ENCODE data around the gene RNF213.
"Not testable (repeated sequence)": the region's sequence is repeated elsewhere in the genome, so short reads cannot be mapped to it uniquely, and the experiment has no call there.

RNF213 gene

DNA sequence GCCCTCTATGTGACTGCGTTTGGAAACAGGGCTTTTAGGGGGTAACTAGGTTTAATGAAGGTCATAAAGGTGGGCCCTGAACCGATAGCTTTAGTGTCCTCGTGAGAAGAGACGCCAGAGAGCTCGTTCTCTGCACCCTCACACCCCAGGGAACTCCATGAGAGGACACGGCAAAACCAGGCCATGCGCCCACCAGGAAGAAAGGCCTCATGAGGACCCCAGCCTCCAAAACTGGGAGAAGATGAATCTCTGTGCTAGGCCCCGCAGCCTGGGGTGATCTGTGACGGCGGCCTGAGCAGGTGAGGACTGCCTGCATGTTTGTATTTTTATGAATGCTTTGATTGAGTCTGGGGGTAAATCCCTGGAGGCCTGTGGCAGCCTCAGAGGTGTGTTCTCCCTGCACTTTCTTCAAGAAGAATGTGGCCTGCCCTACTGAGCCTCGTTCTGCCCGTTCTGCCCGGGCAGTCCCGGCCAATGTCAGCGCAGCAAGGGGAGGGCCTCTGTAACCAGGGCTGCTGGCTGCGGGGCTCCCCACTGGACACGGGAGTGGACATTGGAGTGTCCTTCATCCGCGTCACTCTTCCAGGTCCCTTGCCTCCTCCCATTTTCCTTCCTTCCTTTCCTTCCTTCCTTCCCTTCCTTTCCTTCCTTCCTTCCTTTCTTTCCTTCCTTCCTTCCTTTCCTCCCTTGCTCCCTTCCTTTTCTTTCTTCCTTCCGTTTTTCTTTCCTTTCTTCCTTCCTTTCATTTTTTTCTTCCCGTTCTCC lies 6.8 kb upstream of the RNF213 start:
- DNase-seq, result no peak

DNA sequence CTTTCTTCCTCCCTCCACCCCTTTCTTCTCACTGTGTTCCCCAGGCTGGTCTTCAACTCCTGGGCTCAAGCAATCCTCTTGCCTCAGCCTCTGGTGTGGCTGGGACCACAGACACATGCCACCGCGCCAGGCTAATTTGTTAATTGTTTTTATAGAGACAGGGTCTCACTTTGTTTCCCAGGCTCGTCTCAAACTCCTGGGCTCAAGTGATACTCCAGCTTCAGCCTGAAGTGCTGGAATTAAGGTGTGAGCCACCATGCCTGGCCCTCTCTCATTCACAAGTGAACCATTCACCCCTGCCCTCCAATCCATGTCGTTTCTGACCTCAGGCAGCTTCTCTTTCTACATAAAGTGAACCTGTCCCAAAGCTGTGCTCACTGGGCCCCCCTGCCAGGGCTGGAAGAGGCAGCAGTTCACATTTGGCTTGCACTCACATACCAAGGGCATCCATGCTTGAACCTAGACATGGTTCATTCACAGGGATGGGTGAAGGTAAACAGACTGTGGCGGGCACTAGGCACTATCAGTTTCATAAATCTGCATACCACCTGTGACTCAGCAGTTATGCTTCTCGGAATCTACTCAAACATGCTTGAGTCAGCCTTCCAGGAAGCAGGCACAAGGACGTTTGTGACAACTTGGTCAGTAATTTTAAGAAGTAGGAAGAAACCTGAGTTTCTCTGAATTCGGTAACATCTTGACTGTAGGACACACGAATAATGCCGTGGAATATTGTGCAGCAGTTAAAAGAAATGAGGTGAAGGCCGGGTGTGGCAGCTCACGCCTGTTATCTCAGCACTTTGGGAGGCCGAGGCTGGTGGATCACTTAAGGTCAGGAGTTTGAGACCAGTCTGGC lies 6.0 kb upstream of the RNF213 start:
- peak; percentile 96 for DNase-seq

DNA sequence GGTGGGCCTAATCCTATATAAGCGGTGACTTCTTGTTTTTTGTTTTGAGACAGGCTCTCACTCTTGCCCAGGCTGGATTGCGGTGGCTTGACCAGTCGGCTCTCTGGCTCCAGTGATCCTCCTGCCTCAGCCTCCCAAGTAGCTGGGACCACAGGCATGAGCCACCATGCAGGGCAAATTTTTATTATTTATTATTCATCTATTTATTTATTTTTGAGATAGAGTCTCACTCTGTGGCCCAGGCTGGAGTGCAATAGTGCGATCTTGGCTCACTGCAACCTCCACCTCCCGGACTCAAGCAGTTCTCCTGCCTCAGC lies 4.7 kb upstream of the RNF213 start:
- no peak for DNase-seq

DNA sequence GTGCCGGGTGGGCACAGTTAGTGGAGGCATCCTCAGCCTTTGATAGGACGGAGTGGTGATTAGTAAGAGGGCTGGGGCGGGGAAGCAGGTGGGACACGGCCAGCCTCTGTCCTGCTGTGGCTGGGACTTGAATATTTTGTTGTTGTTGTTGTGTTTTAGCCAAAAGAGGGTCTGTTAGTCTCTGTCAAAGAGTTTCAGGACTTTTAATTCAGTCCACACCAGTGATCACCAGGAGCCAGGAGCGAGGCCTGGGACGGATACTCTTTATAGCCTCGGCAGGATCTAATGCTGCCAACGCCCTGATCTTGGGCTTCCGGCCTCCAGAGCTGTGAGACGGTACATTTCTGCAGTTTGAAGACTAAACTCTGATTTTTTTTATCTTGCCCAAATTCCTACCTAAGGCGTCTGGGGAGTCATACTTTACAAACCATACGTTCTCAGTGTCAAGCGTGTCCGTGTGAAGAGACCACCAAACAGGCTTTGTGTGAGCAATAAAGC lies 2.9 kb upstream of the RNF213 start:
- DNase-seq, result no peak

DNA sequence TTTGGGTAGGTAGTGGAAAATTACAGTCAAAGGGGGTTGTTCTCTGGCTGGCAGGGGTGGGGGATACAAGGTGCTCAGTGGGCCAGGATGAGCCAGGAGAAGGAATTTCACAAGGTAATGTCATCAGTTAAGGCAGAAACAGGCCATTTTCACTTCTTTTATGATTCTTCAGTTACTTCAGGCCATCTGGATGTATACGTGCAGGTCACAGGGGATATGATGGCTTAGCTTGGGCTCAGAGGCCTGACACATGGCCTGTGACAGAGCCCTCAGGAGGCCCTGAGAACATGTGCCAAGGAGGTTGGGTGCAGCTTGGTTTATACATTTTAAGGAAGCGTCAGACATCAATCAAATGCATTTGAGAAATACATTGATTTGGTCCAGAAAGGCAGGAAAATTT lies 2.4 kb upstream of the RNF213 start:
- DNase-seq, result not testable (repeated sequence)

DNA sequence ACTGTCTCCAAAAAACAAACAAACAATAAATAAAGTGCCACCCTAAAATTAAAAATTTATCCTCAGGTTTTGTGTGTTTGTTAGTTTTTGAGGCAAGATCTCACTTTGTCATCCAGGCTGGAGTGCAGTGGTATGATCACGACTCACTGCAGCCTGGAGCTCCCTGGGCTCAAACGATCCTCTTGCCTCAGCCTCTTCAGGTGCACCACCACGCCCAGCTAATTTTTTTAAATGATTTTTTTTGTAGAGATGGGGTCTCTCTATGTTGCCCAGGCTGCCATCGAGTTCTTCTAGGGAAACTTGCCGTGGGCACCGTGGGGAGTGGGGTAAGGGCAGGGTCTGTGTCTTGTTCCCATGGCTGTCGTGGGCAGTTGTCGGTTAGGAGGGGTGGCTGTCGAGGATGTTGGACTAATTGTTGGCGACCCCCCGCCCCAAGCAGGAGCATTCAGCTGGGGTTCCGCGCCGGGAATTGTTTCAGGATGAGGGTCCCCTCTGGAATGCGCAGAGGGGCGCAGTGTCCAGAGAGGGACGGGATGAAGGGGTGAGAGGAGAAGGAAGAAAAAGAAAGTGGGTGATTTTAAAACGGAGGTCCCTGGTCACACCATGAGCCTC lies 1.1 kb upstream of the RNF213 start:
- no peak for DNase-seq

DNA sequence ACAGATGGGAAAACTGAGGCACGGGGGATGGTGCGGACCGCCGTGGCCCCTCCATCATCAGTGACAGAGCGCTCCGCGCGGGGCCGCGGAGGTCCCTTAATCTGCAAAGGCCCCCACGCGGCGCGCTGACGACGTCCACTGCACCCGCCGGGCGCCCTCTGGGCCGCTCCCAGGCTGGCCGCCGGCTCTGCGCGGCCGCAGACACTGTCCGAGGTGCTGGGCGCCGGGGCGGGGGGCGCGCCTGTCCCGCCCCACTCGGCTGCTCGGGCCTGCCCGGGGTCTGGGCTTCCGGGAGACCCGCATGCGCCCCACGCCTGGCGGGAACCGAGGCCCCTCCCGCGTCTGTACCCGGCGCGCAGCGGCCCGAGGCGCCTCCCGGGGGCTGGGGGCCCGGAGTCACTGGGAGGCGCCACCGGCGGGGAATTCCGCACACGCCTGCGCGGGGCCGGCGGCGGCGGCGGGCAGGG lies 550 bp upstream of the RNF213 start:
- DNase-seq, result peak; percentile 89

DNA sequence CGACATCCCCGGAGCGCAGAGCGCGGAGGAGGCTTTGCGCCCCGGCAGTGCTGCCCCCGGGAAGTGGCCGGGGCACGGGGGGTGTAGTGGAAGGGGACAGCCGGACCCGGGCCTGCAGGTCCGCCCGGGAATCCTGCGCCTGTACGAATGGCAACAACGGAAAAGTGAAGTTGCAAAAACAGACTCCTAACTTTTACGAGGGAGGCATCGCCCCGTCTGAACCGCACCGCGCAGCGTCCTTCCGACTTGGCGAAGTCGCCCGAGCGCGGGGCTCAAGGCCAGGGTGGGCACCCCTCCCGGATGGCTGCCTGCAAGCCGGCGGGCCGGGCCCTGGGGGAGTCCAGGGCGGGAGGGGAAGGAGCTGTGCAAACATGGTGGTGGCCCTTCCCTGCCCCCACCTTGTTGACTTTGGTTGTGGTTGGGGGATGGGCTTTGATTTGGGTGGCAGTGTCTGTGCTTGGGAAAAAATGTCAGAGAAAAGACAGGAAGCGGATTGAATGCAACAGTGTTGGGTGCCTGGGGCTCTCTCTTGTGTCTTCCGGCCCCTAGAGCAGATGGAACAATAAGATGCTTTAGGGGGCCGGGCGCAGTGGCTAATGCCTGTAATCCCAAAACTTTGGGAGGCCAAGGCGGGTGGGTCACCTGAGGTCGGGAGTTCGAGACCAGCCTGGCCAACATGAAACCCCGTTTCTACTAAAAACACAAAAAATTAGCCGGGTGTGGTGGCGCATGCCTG lies 675 bp downstream of the RNF213 start:
- peak; percentile 89 for DNase-seq

DNA sequence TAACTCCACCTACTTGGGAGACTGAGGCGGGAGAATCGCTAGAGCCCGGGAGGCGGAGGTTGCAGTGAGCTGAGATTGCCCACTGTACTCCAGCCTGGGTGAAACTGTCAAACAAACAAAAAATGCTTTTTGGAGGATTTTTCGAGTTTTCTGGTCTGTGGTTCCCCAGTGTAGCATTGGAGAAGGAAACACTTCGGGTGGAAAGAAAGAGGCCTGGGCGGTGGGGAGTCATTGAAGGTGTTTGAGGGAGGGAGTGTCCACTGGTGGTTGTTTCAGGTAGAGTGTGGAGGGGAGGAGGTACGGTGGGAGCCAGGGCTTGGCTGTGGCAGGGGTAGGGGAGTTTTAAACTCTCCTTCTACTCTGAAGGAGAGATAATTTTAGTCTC lies 1.2 kb downstream of the RNF213 start:
- DNase-seq, result no peak

DNA sequence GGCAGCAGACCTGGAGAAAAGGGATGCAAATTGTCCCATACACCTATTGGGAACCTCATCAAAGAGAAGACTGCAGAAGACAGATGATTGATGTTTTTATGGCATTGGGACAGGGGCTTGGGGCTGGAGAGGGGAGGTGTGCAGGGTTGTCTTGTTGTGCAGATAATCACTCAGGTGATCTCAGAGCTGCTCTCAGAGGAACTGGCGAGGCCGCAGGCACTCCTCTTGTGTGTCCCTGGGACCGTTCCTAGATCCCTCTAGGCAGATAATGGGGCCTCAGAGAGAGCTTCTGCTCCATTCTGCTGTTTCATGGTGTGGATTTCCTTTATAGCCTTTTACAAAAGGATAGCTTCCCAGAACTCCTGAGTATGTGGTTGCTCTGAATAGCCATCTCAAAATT lies 1.6 kb downstream of the RNF213 start:
- DNase-seq, result no peak

DNA sequence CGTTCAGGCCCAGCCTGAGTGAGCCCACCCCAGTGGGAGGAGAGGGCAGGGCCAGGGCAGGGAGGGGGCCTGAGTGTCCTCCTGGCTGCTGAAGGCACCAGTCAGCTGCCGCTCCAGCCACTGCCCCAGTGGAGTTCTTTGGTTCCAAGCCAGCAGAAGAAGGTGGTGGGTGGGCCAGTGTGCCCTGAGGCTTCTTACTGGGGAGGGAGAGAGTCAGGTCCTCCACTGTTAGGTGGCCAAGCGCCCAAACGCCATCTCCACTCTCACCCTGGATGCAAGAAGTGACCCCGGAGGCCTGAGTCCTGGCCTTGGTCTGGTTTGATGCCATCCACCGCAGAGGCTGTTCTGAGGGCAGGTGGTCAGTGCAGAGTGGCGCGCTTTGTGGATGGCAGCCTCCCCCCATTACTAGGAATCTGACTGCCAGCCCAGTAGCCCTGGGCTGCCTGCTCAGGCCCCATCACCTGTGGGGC lies 2.2 kb downstream of the RNF213 start:
- no peak for DNase-seq

DNA sequence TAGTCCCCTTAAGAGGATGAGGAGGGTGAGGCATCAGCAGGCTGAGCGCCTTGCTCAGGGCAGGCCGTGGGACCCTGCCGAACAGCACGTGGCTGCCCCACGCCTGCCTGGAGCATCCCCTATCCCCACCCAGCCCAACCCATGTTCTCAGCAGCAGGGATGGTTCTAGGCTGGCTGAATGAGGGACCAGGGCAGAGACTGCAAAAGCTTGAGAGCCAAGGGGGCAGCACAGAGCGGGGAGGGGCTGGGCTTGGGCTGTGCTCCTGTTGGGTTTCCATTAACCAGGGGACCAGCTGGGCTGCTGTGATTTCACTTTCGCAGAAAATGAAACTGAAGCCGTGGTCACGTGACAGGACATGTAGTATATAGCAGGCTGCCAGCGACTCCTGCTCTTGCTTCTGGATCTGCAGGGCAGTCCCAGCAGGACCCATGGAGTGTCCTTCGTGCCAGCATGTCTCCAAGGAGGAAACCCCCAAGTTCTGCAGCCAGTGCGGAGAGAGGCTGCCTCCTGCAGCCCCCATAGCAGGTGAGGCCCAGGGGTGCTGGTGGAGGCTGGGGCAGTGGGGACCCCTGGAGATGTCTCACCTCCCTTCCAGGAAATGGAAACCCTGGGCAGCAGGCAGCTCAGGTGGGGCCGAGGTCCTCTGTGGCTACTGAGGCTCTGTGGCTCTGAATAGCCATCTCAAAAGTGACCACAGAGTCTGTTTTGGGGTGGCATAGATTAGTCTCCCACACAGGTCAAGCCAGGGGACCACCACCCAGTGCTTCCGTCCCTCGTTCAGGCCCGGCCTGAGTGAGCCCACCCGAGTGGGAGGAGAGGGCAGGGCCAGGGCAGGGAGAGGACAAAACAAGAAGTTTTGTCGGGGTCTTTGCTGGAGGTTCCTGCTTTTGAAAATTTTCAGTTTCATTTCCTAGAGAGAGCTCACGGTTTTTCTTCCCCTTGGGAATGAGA lies 2.9 kb downstream of the RNF213 start:
- DNase-seq, result peak; percentile 97

DNA sequence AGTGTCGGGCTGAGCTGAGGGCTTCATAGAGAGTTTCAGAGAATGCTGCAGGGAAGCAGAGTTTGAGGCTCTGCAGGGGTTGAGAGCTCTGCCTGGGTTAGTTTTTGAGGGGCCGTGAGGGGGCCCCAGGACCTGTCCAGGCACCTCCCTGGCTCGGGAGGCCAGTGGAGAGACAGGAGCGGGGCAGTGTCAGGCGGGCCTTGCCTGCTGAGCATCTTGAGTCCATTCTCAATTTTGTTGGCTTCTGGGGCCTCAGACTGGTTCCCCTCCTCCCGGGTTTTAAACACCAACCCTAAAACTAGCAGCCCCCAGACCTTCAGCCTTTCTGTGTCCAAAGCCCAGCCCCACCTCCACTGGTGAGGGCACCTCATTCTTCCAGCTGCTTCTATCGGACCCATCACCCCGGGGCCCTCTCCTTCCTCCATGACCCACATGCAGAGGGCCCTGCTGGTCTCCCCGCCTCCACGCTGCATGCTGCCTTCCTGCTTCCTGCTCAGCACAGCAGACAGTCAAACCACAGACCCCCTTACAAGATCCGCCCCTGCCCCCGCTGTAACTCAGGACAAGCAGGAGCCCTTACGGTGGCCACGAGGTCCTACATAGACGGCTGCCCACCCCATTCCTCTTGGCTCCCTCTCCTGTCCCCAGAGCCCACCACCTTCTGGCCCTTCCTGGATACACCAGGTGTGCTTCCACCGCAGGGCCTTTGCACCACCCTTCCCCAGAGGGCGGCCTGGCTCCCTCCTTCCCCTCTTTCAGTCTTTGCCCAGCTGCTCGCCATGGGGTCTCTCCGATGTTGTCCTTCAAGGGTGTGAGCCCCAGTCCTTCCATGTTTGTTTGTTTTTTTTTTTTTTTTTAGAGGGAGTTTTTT lies 3.8 kb downstream of the RNF213 start:
- peak; percentile 77 for DNase-seq

DNA sequence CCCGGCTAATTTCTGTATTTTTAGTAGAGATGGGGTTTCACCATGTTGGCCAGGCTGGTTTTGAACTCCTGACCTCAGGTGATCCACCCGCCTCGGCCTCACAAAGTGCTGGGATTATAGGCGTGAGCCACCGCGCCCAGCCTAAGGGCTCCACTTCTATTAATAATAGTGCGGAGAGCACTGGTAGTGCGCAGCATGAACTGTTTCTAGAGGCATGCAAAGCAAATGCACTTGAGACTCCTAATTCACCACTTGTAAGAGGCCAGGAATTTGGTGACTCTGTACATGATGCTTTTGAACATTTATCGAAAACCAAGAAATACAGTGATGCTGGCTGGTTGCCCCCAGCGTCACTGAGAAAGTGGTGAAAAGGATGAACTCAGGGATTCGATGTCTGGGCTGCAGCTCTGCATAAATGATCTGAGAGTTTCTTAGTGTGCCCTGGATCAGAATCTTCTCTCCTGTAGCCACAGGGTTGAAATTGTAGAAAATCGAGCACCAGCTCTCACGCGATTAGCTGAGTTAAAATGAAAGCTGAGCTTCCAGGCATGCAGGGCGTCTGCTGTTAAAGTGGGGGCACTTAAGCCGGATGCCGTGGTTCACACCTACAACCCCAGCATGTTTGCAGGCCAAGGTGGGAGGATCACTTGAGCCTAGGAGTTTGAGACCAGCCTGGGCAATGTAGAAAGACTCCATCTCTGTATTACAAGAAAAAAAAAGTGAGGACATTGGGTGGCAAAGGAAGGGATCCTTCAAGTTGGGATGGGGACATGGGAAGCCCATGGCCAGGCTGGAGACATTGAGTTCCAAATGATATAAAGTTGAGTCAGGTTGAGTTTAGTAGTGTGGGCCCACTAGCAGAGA lies 4.8 kb downstream of the RNF213 start:
- DNase-seq, result peak; percentile 92

DNA sequence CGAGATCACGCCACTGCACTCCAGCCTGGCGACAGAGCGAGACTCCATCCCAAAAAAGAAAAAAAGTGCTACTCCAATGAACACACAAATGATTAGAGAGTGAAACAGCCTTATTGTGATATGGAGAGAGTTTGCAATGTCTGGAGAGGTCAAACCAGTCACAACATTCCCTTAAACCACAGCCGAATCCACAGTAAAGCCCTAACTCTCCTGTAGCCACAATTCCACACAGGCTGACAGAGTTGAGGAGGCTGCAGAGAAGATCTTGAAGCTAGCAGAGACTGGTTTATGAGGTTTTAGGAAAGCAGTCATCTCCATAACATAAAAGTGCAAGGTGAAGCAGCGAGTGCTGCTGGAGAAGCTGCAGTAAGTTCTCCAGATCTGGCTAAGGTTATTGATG lies 6.7 kb downstream of the RNF213 start:
- no peak for DNase-seq

DNA sequence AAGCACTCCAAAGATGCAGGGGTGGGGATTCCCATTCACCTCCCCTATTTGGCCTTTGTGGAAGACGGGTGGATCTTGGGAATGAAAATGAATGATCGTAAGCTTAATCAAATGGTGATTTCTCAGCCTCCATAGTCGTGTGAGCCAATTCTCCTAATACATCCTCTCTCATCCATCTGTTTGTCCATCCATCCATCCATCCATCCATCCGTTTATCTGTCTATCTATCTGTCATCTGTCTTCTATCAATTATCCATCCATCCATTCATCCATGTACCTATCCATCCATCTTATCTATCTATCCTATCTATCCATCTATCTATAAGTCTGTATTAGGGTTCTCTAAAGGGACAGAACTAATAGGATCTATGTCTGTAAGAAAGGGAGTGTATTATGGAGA lies 7.8 kb downstream of the RNF213 start:
- DNase-seq, result no peak

DNA sequence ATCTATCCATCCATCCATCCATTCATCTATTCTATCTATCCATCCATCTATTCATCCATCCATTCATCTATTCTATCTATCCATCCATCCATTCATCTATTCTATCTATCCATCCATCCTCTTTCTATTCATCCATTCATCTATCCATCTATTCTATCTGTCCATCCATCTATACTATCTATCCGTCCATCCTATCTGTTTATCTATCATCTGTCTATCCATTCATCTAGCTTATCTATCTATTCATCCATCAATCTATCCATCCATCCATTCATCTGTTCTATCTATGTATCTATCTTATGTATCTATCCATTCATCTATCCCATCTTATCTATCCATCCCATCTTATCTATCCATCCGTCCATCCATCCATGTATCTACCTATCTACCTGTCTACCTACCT lies 8.8 kb downstream of the RNF213 start:
- DNase-seq, result no peak

DNA sequence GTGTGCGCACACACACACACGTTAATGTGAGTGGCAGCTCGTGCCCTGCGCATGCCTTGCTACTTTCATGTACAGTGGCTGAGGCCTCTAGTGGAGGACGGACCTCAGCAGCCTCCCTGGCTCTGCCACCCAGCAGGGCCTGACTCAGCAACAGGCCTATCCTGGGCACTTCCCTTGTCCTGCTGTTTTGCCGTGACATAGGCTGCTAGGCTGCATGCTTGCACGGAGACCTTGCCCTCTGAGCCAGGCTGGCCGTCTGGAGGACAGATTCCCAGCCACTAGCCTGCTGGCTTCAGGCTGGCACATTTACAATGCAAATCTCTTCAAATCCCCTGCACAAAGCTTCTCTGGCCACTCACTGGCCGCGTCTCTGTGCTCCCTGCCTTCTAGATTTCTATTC lies 9.5 kb downstream of the RNF213 start:
- no peak for DNase-seq

DNA sequence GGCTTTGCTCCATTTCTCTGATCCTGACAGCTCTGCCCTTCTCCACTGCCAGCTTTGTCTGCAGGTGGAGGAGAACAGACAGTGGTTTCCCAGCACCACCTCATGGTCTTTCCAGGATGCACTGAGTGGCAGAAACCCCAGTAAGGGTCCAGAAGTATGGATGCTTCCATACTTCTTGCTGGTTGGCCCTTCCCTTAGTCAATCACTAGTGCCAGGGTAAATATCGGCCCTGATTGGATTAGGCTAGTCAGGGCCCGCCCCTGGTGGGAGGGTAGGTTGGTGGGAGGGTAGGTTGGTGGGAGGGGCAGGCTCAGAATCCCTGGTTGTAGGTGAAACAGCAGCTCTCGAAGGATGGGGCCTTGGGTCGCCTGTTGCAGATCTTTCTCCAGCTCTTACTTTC lies 10.2 kb downstream of the RNF213 start:
- peak; percentile 74 for DNase-seq

DNA sequence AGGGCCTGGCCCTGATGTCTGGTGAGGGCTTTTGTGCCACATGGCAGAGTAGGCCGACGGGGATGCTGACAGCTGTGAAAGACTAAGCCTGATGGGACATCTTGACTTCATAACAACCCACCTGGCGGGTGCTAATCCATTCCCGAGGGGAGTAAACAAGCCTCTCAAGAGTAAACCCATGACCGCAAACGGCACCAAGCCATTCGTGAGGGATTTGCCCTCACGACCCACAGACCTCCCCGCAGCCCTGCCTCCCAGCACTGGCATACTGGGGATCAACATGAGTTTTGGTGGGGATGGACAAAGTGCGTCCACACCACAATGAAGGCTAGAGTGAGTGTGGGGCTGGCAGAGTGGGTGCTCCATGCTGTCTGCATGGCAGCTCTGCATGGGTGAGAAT lies 11.7 kb downstream of the RNF213 start:
- DNase-seq, result no peak

Measured in activated CD4-positive, alpha-beta T cell treated with anti-CD3 and anti-CD28 coated beads, Interleukin-10, Interleukin-2, amounts not matched to agents 100 ng/mL and 50 ng/mL, durations not matched to agents 16 hours and 8 hours (primary cell).